Measurements from ENCODE around the gene STING1. TPM values are rescaled to one million over a fixed set of nuclear protein-coding genes. Genes with fewer than 3 reads are reported as not detected.

The STING1 gene
- total and polyA plus RNA-seq, 2 donors (not counting 1 experiment from before 2014, with no cell fraction given), result 1.1 to 2.8 TPM

GRCh38 chr5:139475865-139476617 lies 6.5 kb downstream of the STING1 start:
- Histone ChIP-seq H3K9me3 (ENCODE audit: control extremely low read depth in 1 of 3, control insufficient read depth in 2 of 3, insufficient read depth in 1 of 3, low read length in 2 of 3) (peaks cover 0 to under 1% (median 0%) of the 10 kb centered on the region in 3 donors), H3K27me3 (replicated peaks in 1 of 4; ENCODE audit: control extremely low read depth in 1 of 4, control insufficient read depth in 3 of 4, insufficient read depth in 4 of 4, low read length in 3 of 4) (peaks cover 0 to 27% (median 11%) of the 10 kb centered on the region in 4 experiments), H3K79me2 (ENCODE audit: control insufficient read depth, insufficient read depth, low read length) (no peaks in the 10 kb centered on the region), H3K4me2 (replicated peaks; ENCODE audit: low read depth, low read length, poor library complexity, severe bottlenecking) (no peak overlapping the region), H3K4me3 (ENCODE audit: control extremely low read depth in 1 of 5, extremely low read depth in 1 of 5, insufficient read depth in 1 of 5, low read depth in 2 of 5, low read length in 4 of 5) (no peak overlapping the region), H4K20me1 (ENCODE audit: control insufficient read depth, insufficient read depth, low read length, poor library complexity, severe bottlenecking) (no peaks in the 10 kb centered on the region), H3K4me1 (ENCODE audit: control insufficient read depth in 2 of 2, insufficient read depth in 2 of 2, low read length in 2 of 2) (peaks cover 12 to 14% of the 10 kb centered on the region in 2 donors), H3K9ac (ENCODE audit: low read length) (no peak overlapping the region), H2AFZ (ENCODE audit: insufficient read depth, low read depth, low read length, poor library complexity, severe bottlenecking) (no peak overlapping the region), H3K27ac (ENCODE audit: low read length in 2 of 2) (no peak overlapping the region), H3K36me3 (replicated peaks in 1 of 2; ENCODE audit: control extremely low read depth in 1 of 2, control insufficient read depth in 1 of 2, extremely low read depth in 1 of 2, insufficient read depth in 2 of 2, low read length in 1 of 2) (no peaks in the 10 kb centered on the region)
- intact Hi-C loops (cut with micrococcal nuclease), result no loop called here
- TF ChIP-seq CTCF (IDR thresholded peaks at IDR 0.05) (no peak), EZH2 (IDR thresholded peaks at IDR 0.05; ENCODE audit: borderline replicate concordance, insufficient read depth, low read depth, low read length, poor library complexity, severe bottlenecking) (no peak)
- ATAC-seq (ENCODE audit: low read depth) (no peak), DNase-seq (no peak)
- ChIA-PET CTCF (no interaction called here), POLR2A (interaction anchor here (0.6 kb wide), 1 partner anchor 43 kb away, joined by 3 read pairs; no protein-coding TSS in a partner anchor)
- 42% methylated on average over 5 of the region's 13 CpGs for WGBS (ENCODE audit: insufficient coverage)
- Mint-ChIP-seq H3K27me3 (peaks cover 23% of the 10 kb centered on the region), H3K4me1 (peaks cover 14% of the 10 kb centered on the region), H3K4me3 (no peak overlapping the region), H3K27ac (no peak overlapping the region), H3K9me3 (ENCODE audit: insufficient read depth) (no peaks in the 10 kb centered on the region)

Measured in B cell (primary cell).